ENCODE results near the gene EFCAB11.
"Not testable (repeated sequence)": the region's sequence is repeated elsewhere in the genome, so short reads cannot be mapped to it uniquely, and the experiment has no call there.

The EFCAB11 gene

GRCh38 chr14:89899917-89900663, 54.4 kb downstream of the EFCAB11 start:
- Histone ChIP-seq H3K4me2 (ENCODE audit: low read length) (no peak overlapping the region), H4K20me1 (ENCODE audit: insufficient read depth, low read length) (no peaks in the 10 kb centered on the region), H2AFZ (ENCODE audit: low read length) (no peak overlapping the region), H3K27me3 (ENCODE audit: insufficient read depth, low read length) (no peaks in the 10 kb centered on the region), H3K9me2 (ENCODE audit: low read depth, low read length) (no peaks in the 10 kb centered on the region), H3K4me3 (ENCODE audit: low read depth, low read length, poor library complexity, severe bottlenecking) (no peak overlapping the region), H3F3A (ENCODE audit: insufficient read depth, low read length) (no peaks in the 10 kb centered on the region), H3K36me3 (ENCODE audit: insufficient read depth, low read length) (no peaks in the 10 kb centered on the region), H3K9me3 (ENCODE audit: low read length) (no peaks in the 10 kb centered on the region), H3K4me1 (ENCODE audit: insufficient read depth, low read length, severe bottlenecking) (no peaks in the 10 kb centered on the region), H3K9ac (ENCODE audit: low read length) (no peak overlapping the region), H3K27ac (ENCODE audit: low read depth, low read length, poor library complexity, severe bottlenecking) (no peak overlapping the region), H3K79me2 (ENCODE audit: insufficient read depth, low read length) (no peaks in the 10 kb centered on the region)
- TF ChIP-seq, protein P1, sequence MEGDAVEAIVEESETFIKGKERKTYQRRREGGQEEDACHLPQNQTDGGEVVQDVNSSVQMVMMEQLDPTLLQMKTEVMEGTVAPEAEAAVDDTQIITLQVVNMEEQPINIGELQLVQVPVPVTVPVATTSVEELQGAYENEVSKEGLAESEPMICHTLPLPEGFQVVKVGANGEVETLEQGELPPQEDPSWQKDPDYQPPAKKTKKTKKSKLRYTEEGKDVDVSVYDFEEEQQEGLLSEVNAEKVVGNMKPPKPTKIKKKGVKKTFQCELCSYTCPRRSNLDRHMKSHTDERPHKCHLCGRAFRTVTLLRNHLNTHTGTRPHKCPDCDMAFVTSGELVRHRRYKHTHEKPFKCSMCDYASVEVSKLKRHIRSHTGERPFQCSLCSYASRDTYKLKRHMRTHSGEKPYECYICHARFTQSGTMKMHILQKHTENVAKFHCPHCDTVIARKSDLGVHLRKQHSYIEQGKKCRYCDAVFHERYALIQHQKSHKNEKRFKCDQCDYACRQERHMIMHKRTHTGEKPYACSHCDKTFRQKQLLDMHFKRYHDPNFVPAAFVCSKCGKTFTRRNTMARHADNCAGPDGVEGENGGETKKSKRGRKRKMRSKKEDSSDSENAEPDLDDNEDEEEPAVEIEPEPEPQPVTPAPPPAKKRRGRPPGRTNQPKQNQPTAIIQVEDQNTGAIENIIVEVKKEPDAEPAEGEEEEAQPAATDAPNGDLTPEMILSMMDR (IDR thresholded peaks at IDR 0.05; ENCODE audit: low read length): peak; percentile 52
- TF ChIP-seq EZH2 (IDR thresholded peaks at IDR 0.05; ENCODE audit: borderline replicate concordance, low read length): no peak

DNA sequence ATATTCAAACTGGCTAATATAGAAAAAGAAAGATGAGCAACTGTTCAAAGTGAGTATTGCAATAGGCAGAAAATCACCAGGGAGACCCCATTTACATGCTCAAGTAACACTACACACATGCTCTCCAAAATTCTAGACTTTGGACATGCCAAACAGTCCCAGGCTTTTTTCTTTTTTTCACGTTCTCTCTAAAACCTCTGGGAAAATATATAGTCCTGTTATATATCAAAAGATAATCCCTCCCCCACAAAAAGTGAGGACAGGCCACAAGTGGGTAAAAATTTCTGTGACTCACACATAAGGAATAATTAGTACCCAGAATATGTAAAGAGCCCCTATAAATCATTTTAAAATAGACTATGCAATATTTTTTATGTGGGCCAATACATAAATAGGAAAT, 55.2 kb downstream of the EFCAB11 start:
- no peak overlapping the region for H3K9ac ChIP-seq (ENCODE audit: low read length)
- H3K27me3 ChIP-seq (ENCODE audit: insufficient read depth, low read length): no peaks in the 10 kb centered on the region
- no peaks in the 10 kb centered on the region for H3K36me3 ChIP-seq (ENCODE audit: insufficient read depth, low read length)
- H2AFZ ChIP-seq (ENCODE audit: low read length): no peak overlapping the region
- no peaks in the 10 kb centered on the region for H3K9me3 ChIP-seq (ENCODE audit: low read length)
- no peaks in the 10 kb centered on the region for H4K20me1 ChIP-seq (ENCODE audit: insufficient read depth, low read length)
- H3F3A ChIP-seq (ENCODE audit: insufficient read depth, low read length): no peaks in the 10 kb centered on the region
- no peaks in the 10 kb centered on the region for H3K9me2 ChIP-seq (ENCODE audit: low read depth, low read length)
- H3K27ac ChIP-seq (ENCODE audit: low read depth, low read length, poor library complexity, severe bottlenecking): no peak overlapping the region
- no peak overlapping the region for H3K4me2 ChIP-seq (ENCODE audit: low read length)
- H3K4me1 ChIP-seq (ENCODE audit: insufficient read depth, low read length, severe bottlenecking): no peaks in the 10 kb centered on the region
- no peak overlapping the region for H3K4me3 ChIP-seq (ENCODE audit: low read depth, low read length, poor library complexity, severe bottlenecking)
- H3K79me2 ChIP-seq (ENCODE audit: insufficient read depth, low read length): no peaks in the 10 kb centered on the region
- no peak for TF ChIP-seq EZH2 (IDR thresholded peaks at IDR 0.05; ENCODE audit: borderline replicate concordance, low read length)
- TF ChIP-seq, protein P1 (IDR thresholded peaks at IDR 0.05; ENCODE audit: low read length): no peak

- H3K27ac ChIP-seq (ENCODE audit: low read depth, low read length, poor library complexity, severe bottlenecking); H3K79me2 ChIP-seq (ENCODE audit: insufficient read depth, low read length); H3K4me3 ChIP-seq (ENCODE audit: low read depth, low read length, poor library complexity, severe bottlenecking); H3F3A ChIP-seq (ENCODE audit: insufficient read depth, low read length); H3K9me2 ChIP-seq (ENCODE audit: low read depth, low read length); H3K9me3 ChIP-seq (ENCODE audit: low read length); H3K9ac ChIP-seq (ENCODE audit: low read length); H3K27me3 ChIP-seq (ENCODE audit: insufficient read depth, low read length); H3K4me2 ChIP-seq (ENCODE audit: low read length); H3K36me3 ChIP-seq (ENCODE audit: insufficient read depth, low read length); H4K20me1 ChIP-seq (ENCODE audit: insufficient read depth, low read length); H3K4me1 ChIP-seq (ENCODE audit: insufficient read depth, low read length, severe bottlenecking); H2AFZ ChIP-seq (ENCODE audit: low read length): not testable (repeated sequence)
Measured at GRCh38 chr14:89893388-89893787, 61.1 kb downstream of the EFCAB11 start.

GRCh38 chr14:89892953-89893352, 61.6 kb downstream of the EFCAB11 start:
- Histone ChIP-seq H3K27me3 (ENCODE audit: insufficient read depth, low read length) (no peaks in the 10 kb centered on the region), H4K20me1 (ENCODE audit: insufficient read depth, low read length) (no peaks in the 10 kb centered on the region), H3K36me3 (ENCODE audit: insufficient read depth, low read length) (no peaks in the 10 kb centered on the region), H3K4me1 (ENCODE audit: insufficient read depth, low read length, severe bottlenecking) (no peaks in the 10 kb centered on the region), H3F3A (ENCODE audit: insufficient read depth, low read length) (no peaks in the 10 kb centered on the region), H3K9ac (ENCODE audit: low read length) (no peak overlapping the region), H2AFZ (ENCODE audit: low read length) (no peak overlapping the region), H3K4me3 (ENCODE audit: low read depth, low read length, poor library complexity, severe bottlenecking) (no peak overlapping the region), H3K79me2 (ENCODE audit: insufficient read depth, low read length) (no peaks in the 10 kb centered on the region), H3K9me3 (ENCODE audit: low read length) (0 out of 2 replicates have a peak, but pooled peaks cover 3% of the 10 kb centered on the region), H3K9me2 (ENCODE audit: low read depth, low read length) (no peaks in the 10 kb centered on the region), H3K27ac (ENCODE audit: low read depth, low read length, poor library complexity, severe bottlenecking) (no peak overlapping the region), H3K4me2 (ENCODE audit: low read length) (no peak overlapping the region)
- TF ChIP-seq EZH2 (IDR thresholded peaks at IDR 0.05; ENCODE audit: borderline replicate concordance, low read length): no peak
- TF ChIP-seq, protein P1 (IDR thresholded peaks at IDR 0.05; ENCODE audit: low read length): no peak

DNA sequence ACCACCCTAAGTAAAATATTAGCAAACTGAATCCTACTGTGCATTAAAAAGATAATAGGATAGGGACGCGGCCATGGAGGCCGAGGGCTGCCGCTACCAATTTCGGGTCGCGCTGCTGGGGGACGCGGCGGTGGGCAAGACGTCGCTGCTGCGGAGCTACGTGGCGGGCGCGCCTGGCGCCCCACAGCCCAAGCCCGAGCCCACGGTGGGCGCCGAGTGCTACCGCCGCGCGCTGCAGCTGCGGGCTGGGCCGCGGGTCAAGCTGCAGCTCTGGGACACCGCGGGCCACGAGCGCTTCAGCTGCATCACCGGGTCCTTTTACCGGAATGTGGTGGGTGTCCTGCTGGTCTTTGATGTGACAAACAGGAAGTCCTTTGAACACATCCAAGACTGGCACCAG, 62.8 kb downstream of the EFCAB11 start:
- H3K4me2 ChIP-seq (ENCODE audit: low read length); H3F3A ChIP-seq (ENCODE audit: insufficient read depth, low read length); H3K27ac ChIP-seq (ENCODE audit: low read depth, low read length, poor library complexity, severe bottlenecking); H4K20me1 ChIP-seq (ENCODE audit: insufficient read depth, low read length); H3K9me2 ChIP-seq (ENCODE audit: low read depth, low read length); H3K4me3 ChIP-seq (ENCODE audit: low read depth, low read length, poor library complexity, severe bottlenecking); H3K4me1 ChIP-seq (ENCODE audit: insufficient read depth, low read length, severe bottlenecking); H3K27me3 ChIP-seq (ENCODE audit: insufficient read depth, low read length); H3K79me2 ChIP-seq (ENCODE audit: insufficient read depth, low read length); H3K9ac ChIP-seq (ENCODE audit: low read length); H3K9me3 ChIP-seq (ENCODE audit: low read length); H3K36me3 ChIP-seq (ENCODE audit: insufficient read depth, low read length); H2AFZ ChIP-seq (ENCODE audit: low read length): not testable (repeated sequence)
